Fibroblast of villous mesenchyme (primary cell): ENCODE results near the gene CHAF1B. TPM values are rescaled to one million over a fixed set of nuclear protein-coding genes. Genes with fewer than 3 reads are reported as not detected.
A peak's percentile ranks its signal among the peaks of the same experiment; 100 is the strongest.

Source experiments
- DNase-seq: peaks from one replicate; pipeline ENCODE4 v3.0.0-alpha.2; 2010; ENCODE audit warnings: low read depth
- H3K4me3 ChIP-seq: 2 replicates; pipeline ENCODE4 v1.5.1; 2011; ENCODE audit warnings: low read depth, mild to moderate bottlenecking, low read length
- total RNA-seq: library from RNA; depleted of rRNA; stranded (reverse); fragments of >200 nt; gene quantifications from 2 replicates; pipeline ENCODE4 v1.2.3, GENCODE V29; 2012
- TF ChIP-seq, protein P1 (sequence below): IDR thresholded peaks from 2 replicates; pipeline ENCODE4 v1.5.1; 2012; ENCODE audit warnings: low read depth, mild to moderate bottlenecking, low read length; ENCODE audit not compliant: insufficient read depth

CHAF1B gene
- total RNA-seq, 1 donor: 3.5 TPM

DNA sequence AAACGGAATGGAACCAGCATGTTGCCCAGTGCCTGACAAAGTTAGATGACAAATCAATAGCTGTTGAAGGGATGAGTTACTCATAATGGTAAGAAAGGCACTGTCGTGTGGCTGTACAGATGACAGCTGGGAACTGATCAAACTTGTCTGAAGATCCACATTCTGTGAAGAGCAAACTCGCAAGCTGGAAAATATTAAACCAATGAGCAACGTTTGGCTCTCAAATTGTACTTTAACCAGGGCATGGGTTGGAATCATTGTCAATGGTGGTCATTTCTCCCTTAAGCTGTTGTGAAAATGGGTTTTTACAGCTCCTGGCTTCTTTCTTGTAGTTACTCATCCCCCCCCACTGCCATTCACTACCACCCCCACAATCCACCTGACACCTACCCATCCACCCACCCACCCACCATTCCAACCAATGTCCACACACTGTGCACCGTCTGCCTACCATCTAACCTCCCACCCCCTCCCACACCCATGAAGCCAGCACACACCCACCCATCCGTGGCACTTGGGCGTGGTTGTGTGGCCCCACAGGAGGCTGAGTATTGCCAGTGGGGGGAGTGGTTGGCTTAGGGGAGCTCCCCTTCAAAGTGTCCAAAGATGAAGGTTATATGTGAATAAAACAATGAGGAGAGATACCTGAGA, 48.0 kb downstream of the CHAF1B start:
- H3K4me3 ChIP-seq: no peak overlapping the region
- no peak for DNase-seq
- TF ChIP-seq, protein P1, sequence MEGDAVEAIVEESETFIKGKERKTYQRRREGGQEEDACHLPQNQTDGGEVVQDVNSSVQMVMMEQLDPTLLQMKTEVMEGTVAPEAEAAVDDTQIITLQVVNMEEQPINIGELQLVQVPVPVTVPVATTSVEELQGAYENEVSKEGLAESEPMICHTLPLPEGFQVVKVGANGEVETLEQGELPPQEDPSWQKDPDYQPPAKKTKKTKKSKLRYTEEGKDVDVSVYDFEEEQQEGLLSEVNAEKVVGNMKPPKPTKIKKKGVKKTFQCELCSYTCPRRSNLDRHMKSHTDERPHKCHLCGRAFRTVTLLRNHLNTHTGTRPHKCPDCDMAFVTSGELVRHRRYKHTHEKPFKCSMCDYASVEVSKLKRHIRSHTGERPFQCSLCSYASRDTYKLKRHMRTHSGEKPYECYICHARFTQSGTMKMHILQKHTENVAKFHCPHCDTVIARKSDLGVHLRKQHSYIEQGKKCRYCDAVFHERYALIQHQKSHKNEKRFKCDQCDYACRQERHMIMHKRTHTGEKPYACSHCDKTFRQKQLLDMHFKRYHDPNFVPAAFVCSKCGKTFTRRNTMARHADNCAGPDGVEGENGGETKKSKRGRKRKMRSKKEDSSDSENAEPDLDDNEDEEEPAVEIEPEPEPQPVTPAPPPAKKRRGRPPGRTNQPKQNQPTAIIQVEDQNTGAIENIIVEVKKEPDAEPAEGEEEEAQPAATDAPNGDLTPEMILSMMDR: no peak

DNA sequence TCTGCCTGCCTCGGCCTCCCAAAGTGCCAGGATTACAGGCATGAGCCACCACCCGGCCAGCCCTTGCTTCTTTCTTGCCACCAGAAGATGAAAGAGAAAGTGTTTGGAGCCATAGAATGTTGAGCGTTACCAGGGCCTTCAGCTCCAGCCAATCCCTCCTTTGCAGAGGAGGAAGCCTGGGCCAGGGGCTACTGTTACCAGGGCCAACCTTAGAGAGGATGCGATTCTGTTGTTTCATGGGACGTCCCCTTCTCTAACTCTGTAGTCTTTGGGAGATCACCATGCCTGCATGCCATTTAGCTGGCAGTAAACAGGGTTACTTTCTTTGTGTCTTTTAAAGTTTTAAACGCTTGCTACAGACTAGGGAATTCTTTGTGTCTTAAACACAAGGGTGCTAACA, 49.0 kb downstream of the CHAF1B start:
- DNase-seq: no peak
- TF ChIP-seq, protein P1: no peak
- H3K4me3 ChIP-seq: no peak overlapping the region

DNA sequence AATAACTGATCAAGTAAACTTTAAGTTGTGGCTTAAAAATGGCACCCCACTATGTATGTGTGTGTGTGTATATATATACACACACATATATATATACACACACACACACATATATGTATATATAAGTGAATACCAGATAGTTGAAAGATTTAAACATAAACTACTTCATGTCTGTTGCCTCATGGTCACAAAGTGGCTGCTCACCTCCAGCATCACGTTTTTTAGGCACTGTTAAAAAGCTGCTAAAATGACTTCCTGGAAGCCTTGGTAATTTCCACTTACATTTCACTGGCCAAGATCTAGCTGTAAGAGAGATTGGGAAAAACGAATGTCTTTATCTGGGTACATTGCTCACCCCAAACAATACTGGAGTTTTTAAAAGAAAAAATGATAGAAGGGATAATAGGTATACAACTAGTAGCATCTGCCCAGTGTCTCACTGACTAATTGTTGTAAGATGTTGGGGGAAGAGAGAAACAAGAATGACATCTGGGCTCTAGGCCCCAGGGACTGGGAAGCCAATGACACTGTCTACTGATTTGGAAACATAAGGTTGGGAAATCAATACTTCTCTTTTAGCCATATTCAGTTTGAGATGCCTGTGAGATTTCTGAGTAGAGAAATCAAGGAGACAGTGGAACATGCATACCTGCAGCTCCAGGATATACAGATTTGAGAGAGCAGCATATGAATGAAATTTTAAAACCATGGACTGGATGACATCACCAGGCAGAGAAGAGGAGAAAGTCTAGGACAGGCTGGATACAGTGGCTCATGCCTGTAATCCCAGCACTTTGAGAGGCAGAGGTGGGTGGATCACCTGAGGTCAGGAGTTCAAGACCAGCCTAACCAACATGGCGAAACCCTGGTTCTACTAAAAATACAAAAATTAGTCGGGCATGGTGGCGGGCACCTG, 51.9 kb downstream of the CHAF1B start:
- no peak for DNase-seq
- no peak overlapping the region for H3K4me3 ChIP-seq
- TF ChIP-seq, protein P1: no peak

DNA sequence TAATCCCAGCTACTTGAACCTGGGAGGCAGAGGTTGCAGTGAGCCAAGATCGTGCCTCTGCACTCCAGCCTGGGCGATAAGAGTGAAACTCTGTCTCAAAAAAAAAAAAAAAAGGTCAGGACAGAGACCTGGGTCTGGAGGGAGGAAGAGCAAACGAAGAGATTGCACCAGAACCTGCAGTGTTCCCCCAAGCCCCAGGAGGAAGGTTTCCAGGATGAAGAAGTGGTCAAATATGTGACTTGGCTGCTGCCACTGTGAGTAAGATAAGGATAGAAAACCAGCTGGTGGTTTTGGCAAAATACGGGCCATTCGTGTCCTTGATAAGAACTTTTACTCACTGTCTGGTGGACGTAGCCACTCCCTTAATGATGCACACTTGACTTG, 52.5 kb downstream of the CHAF1B start:
- TF ChIP-seq, protein P1: no peak
- H3K4me3 ChIP-seq: no peak overlapping the region
- DNase-seq: peak; percentile 86

DNA sequence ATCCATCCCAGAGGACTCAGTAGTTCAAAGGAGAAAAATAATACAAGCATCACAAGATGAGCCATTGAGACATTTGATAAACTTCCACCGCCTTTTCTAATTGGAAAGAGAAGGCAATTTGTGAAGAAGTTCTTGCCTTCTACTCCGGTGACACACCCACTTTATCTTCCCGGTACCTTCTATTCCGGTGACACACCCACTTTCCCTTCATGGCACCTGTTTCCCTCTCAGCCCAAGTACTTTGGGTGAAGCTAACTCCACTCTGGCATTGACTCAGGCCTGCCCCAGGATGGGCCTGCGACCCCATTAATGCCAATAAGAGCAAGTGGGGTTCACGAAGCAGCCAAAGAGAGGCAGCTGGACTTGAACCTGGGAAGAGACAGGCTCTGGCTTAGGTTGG, 56.5 kb downstream of the CHAF1B start:
- TF ChIP-seq, protein P1: no peak
- no peak for DNase-seq

DNA sequence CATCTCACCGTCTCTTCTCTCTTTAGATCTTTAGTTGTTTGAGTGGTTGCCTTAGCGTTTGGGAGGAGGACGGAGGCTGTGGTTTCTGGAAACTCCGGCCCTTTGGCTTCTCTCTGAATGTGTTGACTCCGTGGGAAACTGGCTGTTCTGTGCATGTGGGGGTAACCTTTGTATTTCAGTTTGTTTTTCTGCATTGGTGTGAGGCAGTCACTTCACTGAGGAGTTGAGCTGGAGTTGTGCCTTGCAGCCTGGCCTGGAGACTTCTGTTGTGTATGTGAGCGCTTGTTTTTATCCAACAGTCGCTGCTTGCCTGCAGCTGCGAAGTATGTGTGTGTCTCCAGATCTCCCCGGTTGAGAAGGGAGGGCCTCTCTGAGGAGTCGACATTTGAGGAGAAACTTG, 61.1 kb downstream of the CHAF1B start:
- TF ChIP-seq, protein P1: no peak
- DNase-seq: no peak
- H3K4me3 ChIP-seq: no peak overlapping the region

More for the DNA sequence above, 56.5 kb downstream of the CHAF1B start:
- no peak overlapping the region for H3K4me3 ChIP-seq
